Stimulated activated CD4-positive, alpha-beta T cell treated with anti-CD3 and anti-CD28 coated beads, Interleukin-15, amount 100 ng/mL, for 1 hour (primary cell): ENCODE results near the gene UBE2Q1.
A peak's percentile ranks its signal among the peaks of the same experiment; 100 is the strongest.

Experiments used
- DNase-seq, 2 donors: peaks; one replicate each; pipeline ENCODE4 v3.0.0-alpha.2; 2020; ENCODE audit warnings: low read depth in 1 of 2, low spot score in 1 of 2

Gene UBE2Q1

DNA sequence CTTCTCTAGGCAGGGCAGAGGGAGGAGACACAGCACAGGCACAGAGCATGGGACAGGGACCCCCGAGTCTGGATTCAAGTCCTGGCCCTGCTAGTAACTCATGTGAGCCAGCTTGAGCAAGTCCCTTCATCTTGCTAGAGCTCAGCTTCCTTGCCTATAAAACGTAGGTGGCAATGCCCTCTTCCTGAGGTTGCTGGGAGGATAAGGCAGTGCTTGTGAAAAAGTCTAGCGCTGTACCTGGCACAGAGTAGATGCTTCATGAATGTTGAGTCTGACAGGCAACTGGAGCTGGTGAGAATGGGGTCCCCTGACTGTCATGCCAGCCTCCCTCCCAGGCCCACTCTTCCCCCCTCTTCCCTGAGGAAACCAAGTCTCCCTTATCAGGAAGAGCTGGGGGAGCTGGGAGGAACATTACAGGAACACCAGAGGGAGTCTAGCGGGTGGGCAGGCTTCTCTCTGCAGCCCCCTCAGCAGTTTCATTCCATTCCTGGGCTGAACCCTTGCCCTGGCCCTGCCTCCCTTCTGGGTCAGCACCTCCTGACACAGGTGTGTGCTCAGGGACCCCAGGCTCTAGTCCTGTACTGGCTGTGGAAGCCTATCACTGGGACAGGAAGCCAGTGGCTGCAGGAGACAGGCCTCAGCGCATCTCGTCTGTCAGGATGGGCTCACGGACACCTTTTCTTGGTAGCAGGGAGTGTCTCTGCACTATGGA lies 19.0 kb upstream of the UBE2Q1 start:
- DNase-seq, result no peak

DNA sequence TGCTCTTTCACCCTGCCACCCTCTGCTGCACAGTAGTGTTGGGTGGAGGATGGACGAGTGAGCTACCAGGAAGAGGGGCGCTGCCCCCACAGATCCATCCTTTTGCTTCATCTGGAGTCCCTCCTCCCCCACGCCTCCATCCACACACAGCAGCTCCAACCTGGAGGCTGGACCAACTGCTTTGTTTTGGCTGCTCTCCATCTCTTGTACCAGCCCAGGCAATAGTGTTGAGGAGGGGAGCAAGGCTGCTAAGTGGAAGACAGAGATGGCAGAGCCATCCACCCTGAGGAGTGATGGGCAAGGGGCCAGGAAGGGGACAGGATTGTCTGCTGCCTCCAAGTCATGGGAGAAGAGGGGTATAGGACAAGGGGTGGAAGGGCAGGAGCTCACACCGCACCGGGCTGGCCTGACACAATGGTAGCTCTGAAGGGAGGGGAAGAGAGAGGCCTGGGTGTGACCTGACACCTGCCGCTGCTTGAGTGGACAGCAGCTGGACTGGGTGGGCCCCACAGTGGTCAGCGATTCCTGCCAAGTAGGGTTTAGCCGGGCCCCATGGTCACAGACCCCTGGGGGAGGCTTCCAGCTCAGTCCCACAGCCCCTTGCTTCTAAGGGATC lies 17.6 kb upstream of the UBE2Q1 start:
- DNase-seq, result no peak

GRCh38 chr1:154575147-154575927 lies 16.9 kb upstream of the UBE2Q1 start:
- no peak for DNase-seq

GRCh38 chr1:154574716-154575115 lies 16.3 kb upstream of the UBE2Q1 start:
- DNase-seq, result no peak

DNA sequence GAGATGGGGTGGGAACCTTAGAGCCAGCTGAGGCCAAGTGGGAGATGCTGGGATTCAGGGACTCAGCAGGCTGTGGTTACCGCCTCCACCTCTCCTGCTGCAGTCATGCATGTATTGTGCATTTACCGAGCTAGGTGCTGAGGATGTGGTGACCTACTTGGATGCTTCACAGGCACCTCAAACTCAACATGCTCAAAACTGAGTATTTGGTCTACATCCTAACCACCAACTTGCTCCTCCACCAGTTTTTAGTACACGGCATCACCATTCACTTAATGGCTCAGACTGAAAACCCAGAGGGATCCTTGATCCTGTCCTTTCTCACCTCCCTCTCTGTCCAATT lies 14.7 kb upstream of the UBE2Q1 start:
- DNase-seq, result no peak

DNA sequence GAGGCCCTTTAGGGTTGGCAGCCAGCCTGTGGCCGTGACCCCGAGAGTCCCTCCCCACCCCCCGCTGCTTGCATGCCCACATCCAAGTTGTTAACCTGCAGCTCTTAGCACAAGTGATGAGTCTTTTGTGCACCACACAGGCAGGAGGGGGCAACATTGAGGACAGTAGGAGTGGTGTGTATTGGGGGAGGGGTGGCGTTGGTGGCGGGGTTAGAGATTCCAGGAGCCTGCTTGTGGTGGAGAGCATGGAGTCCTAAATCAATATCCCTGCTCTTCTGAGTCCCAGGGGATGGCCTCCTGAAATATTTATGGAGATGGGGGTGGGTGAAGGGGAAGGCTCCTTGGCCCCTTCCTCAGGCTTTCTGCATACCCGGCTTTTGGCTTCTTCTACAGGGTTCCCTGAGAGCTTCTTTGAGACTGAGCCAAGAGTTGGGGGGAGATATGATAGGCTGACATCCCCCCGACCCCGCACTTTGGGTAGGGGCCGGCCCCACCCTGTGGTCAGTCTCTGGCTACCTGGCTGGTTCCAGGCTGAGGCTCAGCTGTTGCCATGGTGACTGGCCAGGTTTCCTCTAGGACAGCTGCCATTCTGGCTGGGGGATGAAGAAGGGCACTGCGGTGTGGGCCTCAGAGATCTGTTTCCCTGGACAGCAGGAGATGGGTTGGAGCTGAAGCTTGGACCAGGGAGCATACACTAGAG lies 14.2 kb upstream of the UBE2Q1 start:
- no peak for DNase-seq

DNA sequence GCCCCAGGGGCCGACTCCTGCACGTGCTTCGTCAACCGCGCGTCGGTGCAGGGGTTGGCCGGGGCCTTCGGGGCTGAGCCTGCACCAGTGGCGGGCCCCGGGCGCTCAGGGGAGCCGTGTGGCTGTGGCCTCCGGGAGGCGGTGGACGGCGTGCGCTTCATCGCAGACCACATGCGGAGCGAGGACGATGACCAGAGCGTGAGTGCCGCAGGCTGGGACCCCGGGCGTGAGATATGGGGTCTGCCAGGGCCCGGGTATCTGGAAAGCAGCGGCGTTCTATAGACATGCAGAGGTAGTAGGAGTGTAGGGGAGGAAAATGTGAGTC lies 13.5 kb upstream of the UBE2Q1 start:
- DNase-seq, result no peak

- DNase-seq, result no peak
Measured at GRCh38 chr1:154571244-154571963, 12.9 kb upstream of the UBE2Q1 start.

DNA sequence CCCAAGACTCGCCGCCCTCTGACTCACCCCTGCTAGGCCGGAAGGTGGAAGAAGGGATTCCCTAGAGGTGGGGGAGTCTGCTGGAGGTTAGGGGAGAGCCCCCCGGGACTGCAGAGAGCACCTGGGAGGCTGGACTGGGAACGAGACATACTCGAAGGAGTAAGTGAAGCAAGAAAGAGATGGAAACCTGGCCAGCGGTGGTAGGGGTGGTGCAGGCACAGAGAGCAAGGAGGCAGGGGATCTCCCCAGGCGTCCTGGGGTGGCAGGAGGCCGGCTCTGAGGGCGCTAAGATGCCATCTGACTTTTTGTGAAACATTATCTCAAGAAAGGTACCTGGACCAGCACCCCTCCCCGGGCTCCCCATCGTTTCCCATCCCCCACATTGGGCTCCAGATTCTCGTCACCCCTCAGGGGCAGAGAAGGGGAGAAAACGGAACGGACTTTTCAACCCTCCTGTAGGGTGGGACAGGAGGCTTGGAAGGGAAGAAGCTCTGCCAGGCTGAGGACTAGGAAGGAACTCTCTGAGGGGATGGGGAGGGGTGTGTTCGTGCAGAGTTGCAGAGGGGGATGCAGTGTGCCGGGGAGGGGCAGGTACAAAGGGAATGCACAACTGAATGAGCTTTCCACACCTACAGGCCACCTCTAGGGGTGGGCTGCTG lies 9.8 kb upstream of the UBE2Q1 start:
- DNase-seq, result no peak

DNA sequence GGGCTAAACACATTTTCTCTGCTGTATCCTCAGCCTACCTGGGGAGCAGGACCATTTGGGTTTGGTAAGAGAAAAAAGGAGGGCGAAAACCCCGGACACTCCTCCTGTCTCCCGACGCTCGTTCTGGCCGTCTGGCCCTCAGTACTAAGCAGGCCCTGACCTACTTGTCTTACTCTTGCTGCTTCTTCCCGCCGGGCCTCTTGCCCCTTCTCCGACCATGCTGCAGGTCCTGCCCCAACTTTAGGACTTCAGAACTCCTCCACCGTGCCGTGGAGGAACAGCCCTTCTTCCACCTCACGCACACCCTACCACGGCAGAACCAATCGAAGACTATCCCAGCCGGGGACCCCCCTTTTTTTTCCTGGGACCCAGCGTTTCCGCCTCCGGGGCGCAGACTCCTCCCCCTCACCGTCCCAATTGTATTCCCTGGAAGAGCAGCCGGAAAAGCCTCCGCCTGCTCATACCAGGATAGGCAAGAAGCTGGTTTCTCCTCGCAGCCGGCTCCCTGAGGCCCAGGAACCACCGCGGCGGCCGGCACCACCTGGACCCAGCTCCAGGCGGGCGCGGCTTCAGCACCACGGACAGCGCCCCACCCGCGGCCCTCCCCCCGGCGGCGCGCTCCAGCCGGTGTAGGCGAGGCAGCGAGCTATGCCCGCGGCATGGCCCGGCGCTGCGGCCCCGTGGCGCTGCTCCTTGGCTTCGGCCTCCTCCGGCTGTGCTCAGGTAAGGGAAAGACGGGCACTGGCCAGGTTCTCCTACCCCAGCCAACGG lies 9.1 kb upstream of the UBE2Q1 start, which contains the start of gene CHRNB2:
Gene CHRNB2 (plus strand): TSS at position 393 of the 771 bp plus-strand sequence. CDS start 267 bp downstream, at position 660.
- peak; percentile 47 to 59 for DNase-seq

- no peak for DNase-seq
Measured at GRCh38 chr1:154565876-154566275, 7.4 kb upstream of the UBE2Q1 start.

GRCh38 chr1:154559466-154560044 lies 1.1 kb upstream of the UBE2Q1 start:
- peak; percentile 53 to 57 for DNase-seq

DNA sequence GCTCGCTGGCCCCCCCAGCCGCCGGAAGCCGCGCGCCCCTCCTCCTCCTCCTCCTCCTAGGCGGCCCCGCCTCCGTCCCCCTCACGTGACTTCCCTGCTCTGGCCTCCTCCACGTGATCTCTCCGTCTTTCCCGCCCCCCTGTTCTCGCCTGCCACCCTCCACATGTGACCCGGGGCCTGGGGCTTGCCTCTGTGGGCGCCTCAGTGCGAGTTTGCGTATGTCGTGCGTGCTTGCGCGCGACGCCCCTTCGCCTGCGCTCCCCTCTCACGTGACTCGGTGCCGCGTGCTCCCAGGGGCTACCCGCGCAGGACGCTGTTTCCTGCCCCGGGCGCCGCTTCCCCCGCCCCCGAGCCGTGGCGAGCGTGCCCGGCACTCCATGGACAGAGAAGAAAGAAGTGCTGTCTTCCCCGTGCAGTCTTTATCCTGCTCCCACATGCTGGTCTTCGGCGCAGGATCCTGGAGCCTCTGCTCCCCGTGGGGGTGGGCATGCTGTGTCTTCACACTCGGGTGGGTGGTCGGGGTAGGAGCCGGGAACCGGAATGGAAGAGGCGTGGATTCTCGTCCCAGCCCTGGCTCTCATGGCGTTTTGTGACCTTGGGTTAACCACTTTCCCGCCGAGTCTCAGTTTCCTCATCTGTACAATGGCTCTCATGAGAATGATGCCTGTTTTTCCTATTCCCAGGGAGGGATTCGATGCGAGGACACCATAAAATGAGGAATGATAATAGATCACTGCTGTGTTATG lies 431 bp upstream of the UBE2Q1 start:
- DNase-seq, result peak; percentile 98 to 99

DNA sequence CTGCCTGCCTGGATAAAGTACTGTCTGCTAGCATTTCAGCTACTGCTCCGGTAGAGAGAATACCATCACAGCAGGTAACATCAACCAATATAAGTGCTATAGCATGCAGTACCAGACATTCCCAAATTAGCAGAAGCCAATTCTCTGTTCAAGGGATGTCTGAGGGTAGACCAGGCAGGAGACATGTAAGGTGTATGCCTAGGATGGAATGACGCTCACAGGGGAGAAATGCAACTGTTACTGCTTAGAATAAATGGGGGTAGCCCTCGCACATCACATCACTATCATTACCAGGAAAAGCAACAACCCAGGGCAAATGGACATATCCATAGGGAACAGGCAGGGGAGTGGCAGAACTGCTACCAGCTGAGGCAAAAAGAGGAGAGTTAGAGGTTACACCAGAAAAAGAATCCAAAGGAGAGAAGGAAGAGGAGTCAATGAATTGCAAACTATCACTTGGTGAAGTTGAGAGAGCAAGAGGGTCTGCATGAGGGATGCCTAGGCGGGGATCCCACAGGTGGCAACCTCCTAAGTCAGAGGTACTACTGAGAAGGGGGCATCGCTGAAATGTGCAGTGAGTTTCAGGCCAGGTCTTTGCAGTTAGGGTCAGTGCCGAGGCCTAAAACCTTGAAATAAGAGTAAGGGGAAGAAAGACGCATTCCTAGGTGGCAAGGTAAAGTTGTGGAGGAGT lies 1.1 kb downstream of the UBE2Q1 start:
- DNase-seq, result no peak

GRCh38 chr1:154556422-154556821 lies 2.0 kb downstream of the UBE2Q1 start:
- DNase-seq, result no peak

DNA sequence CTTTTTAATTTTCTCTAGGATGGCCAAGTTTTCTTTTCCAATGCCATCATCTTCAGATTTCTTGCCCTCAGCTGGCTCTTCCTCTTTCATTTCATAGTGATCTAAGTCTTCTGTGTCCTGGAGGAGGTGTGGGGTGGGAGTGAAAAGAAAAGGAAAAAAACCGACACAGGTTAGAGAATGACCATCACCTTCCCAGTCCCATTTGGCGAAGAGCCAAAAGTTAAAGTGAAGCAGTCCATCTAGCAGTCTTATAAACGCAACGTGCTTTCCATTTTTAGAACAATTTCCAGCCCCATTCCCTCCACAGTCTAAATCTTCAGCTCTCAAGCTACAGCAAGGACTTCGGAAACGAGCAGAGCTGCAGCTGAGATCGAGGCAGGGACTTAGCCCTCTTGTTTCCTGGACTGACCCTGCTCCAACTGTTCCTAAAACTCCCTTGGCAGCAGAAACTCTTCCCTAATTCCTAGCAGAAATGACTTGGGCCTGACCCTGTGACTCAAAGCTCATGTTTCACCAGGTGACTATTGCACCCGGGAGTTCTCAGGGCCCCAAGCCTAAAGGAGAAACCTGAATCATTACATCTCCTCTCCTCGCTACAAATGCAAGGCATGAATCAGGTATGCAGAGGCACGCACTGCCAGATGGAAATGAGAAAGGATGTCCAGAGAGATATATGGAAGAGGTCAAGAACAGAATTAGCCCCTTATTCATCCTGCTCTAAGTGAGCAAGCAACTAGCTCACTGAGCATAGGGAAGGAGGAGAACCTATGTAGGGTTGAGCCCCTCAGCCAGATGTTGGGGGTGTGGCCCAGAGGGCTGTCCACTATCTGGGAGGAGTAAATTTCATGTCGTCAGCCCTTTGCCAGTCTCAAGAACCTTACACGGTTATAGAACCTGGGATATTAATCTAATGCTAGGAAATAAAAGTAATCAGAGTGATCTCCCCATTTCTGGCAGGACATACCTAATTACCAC lies 5.1 kb downstream of the UBE2Q1 start:
- DNase-seq, result no peak

DNA sequence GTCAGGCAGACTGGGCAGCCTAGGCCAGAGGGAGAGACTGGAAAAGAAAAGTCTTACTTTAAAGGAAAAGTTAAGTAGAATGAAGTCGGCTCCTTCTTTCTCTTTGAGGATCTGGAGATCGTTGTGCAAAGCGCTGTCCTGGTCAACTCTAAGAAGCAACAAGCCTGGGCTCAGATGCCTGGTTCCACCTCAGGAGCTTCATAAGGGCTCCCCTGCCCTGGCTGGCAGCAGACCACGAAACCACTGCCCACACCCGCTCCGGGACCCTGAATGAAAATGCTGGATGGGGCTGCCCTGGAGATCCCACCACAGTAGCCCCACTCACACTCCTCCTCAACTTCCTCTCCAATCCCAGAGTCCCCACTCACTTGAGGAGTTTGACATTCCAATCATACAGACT lies 6.4 kb downstream of the UBE2Q1 start:
- DNase-seq, result no peak
